Gastrocnemius medialis (tissue), 4 donors: Measurements from ENCODE around the gene ATG9B.

Experiments
- POLR2A ChIP-seq, 2 donors: fragments of 450-650 bp; IDR thresholded peaks; one replicate each; pipeline ENCODE4 v1.6.1; 2017; ENCODE audit warnings: antibody characterized with exemption in 2 of 2, mild to moderate bottlenecking in 2 of 2, moderate library complexity in 2 of 2
- TF ChIP-seq, protein P1 (sequence below), 5 experiments: fragments of 450-650 bp in 3 of 5; fragments of 200-600 bp in 2 of 5; sonication (generic) in 2 of 5; IDR thresholded peaks in 4 of 5; conservative IDR thresholded peaks in 1 of 5; 1 replicate in 4 of 5; 2 replicates in 1 of 5; pipeline ENCODE4 v1.5.1; 2016 to 2019; ENCODE audit warnings: antibody characterized with exemption in 5 of 5, mild to moderate bottlenecking in 3 of 5, moderate library complexity in 3 of 5

DNA sequence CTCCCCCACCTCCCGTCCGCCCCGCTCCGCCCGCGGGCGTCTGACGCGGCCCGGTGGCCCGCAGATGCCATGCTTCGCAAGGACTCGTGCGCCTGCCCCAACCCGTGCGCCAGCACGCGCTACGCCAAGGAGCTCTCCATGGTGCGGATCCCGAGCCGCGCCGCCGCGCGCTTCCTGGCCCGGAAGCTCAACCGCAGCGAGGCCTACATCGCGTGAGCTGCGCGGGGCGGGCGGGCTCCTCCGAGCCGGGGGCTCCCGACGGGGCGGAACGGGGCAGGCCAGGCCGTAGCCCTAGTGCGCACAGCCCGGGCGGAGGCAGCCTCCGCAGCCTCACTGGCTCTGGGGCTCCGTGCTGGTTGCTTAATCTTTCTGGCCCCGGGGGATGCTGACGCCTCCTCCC, 26.8 kb upstream of the ATG9B start:
- TF ChIP-seq, protein P1, sequence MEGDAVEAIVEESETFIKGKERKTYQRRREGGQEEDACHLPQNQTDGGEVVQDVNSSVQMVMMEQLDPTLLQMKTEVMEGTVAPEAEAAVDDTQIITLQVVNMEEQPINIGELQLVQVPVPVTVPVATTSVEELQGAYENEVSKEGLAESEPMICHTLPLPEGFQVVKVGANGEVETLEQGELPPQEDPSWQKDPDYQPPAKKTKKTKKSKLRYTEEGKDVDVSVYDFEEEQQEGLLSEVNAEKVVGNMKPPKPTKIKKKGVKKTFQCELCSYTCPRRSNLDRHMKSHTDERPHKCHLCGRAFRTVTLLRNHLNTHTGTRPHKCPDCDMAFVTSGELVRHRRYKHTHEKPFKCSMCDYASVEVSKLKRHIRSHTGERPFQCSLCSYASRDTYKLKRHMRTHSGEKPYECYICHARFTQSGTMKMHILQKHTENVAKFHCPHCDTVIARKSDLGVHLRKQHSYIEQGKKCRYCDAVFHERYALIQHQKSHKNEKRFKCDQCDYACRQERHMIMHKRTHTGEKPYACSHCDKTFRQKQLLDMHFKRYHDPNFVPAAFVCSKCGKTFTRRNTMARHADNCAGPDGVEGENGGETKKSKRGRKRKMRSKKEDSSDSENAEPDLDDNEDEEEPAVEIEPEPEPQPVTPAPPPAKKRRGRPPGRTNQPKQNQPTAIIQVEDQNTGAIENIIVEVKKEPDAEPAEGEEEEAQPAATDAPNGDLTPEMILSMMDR (IDR thresholded peaks at IDR 0.05 in 4 of 5, conservative IDR thresholded peaks at IDR 0.05 in 1 of 5) = no peak
- TF ChIP-seq POLR2A (IDR thresholded peaks at IDR 0.05) = no peak
